ENCODE measurements around the gene CDA.
A peak's percentile ranks its signal among the peaks of the same experiment; 100 is the strongest.

The CDA gene

DNA sequence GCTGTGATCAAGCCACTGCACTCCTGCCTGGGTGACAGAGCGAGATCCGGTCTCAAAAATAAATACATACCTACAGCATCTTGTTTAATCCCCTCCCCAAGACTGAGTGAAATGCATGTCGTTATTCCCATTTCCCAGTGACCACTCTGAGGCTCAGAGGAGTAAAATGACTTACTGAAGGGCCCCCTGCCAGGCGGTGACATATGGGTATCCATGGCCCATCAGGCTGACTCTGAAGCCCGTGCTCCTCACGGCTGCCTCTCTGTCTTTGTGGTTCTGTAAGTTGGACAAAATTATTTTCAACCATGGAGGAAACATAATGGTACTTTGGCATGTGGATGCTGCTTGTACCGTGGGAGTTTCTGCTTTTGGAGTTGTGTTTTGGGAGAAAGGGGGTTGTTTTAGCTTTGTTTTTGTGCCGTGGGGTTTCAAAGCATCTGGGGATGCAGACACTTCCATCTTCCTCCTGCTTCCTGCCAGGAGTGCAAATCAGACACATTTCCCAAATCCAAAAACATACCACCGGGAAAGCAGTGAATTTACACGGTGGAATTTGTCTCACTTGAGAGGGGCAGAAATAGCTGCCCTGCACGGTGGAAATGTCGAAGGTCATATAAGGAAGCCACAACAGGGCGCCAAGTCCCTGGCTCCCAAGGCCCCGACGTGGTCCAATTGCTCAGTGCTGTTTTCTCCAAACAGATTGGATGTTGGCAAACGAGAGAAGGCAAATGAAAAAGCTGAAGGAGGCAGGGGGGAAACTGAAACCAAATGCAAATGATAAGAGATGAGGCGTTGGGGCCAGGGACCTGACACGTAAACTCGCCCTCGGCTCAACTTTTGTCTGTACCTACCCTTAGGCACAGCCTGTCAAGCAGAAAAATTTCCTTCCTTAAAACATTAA is 27.3 kb downstream of the CDA start:
- no peak for DNase-seq (ENCODE audit: low read depth in 2 of 2)

DNA sequence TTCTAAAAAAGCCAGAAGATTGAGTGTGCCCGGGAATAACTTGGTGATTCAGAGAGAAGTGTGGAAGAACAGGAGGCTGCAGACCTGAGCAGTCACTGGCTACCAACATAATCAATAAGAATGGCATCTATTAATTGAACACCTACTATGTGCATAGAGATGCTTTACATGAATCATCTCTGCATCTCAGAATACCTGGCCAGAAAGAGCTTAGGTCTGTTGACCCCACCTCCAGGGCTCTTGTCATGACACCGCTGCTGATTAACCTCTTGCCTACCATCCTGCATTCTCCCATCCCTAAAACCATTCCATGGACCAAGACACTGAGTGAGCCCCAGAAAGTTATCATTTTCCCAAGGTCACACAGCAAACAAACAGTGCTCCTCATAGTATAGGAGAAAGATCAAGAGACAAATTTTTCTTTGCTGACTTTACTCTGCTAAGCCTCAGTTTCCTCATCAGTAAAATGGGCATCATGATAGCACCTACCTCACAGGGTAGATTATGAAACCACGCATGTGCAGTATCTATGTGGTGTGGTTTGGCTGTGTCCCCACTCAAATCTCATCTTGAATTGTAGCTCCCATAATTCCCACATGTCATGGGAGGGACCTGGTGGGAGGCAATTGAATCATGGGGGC is 28.1 kb downstream of the CDA start:
- DNase-seq (ENCODE audit: low read depth in 2 of 2): no peak

DNA sequence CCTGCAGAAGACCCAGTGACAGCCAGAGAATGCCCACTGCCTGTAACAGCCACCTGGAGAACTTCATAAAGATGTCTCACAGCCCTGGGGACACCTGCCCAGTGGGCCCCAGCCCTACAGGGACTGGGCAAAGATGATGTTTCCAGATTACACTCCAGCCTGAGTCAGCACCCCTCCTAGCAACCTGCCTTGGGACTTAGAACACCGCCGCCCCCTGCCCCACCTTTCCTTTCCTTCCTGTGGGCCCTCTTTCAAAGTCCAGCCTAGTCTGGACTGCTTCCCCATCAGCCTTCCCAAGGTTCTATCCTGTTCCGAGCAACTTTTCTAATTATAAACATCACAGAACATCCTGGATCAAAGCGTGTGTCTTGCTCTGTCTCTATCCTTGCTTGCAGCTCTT is 29.7 kb downstream of the CDA start:
- no peak for DNase-seq (ENCODE audit: low read depth in 2 of 2)

GRCh38 chr1:20619999-20620398 is 31.1 kb downstream of the CDA start:
- DNase-seq (ENCODE audit: low read depth in 2 of 2): no peak

- DNase-seq (ENCODE audit: low read depth in 2 of 2): no peak
Measured at GRCh38 chr1:20621012-20621411, 32.1 kb downstream of the CDA start.

DNA sequence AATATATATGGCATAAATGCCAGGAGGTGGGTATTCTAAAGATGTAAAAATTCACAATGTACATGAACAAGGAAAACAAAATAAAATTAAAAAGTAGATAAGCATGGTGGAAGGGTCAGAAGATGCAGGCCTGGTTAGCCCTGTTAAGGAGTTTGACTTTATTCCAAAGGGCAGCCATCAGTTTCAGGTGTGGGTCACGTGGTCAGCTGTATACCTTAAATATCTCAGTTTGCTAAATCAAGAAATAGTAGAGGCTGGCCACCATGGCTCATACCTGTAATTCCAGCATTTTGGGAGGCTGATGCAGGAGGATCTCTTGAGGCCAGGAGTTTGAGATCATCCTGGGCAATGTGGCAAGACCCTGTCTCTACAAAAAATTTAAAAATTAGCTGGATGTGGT is 35.8 kb downstream of the CDA start:
- no peak for DNase-seq (ENCODE audit: low read depth in 2 of 2)

DNA sequence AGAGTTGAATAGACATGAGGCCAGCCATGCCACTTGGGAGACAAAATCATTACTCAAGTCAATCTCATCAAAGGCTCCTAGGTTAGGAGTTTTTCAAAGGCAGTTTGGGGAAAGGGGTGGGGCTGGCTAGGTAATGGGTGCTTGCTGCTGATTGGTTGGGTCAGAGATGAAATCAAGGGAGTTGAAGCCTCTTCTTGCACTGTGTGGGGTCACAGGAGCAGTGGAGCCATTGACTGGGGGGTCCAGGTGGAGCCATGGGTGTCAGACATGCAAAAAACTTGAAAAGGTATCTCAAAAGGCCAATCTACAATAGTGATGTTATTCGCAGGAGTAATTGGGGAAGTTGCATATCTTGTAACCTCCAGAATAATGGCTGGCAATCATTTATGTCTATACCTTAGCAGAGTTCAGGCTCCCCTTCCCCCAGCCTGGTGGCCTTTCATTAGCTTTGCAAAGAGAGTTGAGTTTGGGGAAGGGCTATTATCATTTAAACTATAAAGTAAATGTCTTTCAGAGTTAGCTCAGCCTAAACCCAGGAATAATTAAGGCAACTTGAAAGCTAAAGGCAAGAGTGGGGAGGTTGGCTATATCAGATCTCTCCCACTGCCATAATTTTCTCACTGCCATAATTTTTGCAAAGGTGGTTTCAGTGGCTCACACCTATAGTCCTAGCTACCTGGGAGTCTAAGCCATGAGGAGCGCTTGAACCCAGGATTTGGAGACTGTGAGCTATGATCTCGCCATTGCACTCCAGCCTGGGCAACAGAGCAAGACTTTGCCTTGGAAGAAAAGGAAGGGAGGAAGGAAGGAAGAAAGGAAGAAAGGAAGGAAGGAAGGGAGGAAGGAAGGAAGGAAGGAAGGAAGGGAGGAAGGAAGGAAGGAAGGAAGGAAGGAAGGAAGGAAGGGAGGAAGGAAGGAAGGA is 36.5 kb downstream of the CDA start:
- DNase-seq (ENCODE audit: low read depth in 2 of 2): no peak

DNA sequence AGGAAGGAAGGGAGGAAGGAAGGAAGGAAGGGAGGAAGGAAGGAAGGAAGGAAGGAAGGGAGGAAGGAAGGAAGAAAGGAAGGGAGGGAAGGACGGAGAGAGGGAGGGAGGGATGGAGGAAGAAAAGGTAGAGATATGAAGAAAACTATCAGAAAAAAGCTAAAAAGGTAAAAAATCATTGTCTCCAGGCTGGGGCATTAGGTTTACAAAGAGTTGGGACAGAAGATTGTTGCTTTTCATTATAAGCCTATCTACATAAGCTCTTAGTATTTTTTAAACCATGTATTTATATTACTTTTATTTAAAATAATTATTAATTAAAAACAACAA is 37.2 kb downstream of the CDA start:
- DNase-seq (ENCODE audit: low read depth in 2 of 2): no peak

DNA sequence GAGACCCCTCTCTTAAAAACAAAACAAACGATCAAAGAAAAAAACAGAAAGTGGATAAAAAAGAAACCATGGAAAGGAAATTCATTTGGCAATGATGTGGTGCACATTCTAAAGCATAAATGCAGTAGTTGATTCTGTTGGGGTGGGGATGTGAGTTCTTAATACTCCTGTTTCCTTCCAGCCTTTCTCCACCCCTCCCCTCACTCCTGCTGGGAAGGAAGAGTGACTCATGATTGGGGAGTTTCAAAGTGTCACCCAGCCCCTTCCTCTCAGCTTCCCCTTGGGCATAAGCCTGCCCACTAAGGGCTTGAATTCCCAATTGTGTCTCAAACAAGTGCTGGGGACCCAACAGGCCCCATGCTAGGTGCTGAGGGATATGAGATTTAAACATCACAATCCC is 37.6 kb downstream of the CDA start:
- no peak for DNase-seq (ENCODE audit: low read depth in 2 of 2)

DNA sequence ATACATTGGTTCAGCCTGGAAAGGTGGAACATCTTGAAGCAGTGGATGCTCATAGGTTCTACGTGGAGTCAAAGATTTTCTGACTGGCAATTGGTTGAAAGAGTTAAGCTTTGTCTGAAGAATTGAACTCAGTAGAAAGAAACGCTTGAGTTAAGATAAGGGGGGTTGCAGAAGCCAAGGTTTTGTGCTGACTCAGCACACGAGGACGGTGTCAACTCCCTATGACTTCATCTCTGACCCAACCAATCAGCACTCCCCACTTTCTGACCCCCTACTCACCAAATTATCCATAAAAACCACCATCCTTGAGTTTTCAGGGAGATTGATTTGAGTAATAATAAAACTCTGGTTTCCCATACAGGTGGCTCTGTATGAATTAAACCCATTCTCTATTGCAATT is 41.8 kb downstream of the CDA start:
- DNase-seq (ENCODE audit: low read depth in 2 of 2): no peak

GRCh38 chr1:20632386-20632785 is 43.5 kb downstream of the CDA start:
- DNase-seq (ENCODE audit: low read depth in 2 of 2): peak in 1 of 2 experiments; percentile 8

DNA sequence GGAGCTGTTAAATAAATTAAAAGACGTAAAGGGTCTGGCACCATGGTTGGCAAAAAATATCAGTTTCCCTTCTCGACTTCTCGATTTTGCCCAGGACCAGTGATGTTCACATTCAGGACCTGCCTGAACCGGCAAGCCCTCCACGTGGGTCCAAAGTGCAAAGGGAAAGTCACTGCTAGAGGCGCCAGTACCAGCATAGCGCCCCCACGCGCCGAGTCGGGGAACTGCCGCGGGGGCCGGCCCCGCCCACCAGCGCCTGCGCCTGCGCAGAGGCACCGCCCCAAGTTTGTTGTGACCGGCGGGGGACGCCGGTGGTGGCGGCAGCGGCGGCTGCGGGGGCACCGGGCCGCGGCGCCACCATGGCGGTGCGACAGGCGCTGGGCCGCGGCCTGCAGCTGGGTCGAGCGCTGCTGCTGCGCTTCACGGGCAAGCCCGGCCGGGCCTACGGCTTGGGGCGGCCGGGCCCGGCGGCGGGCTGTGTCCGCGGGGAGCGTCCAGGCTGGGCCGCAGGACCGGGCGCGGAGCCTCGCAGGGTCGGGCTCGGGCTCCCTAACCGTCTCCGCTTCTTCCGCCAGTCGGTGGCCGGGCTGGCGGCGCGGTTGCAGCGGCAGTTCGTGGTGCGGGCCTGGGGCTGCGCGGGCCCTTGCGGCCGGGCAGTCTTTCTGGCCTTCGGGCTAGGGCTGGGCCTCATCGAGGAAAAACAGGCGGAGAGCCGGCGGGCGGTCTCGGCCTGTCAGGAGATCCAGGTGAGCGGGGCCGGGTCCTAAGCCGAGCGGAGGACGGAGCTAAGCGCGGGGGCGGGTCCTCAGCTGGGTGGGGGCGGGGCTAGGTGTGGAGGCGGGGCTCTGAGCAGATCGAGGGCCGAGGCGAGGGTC is 44.5 kb downstream of the CDA start, which contains the start of gene PINK1:
TSS of gene PINK1 (plus strand) at position 269 of the 875 bp plus-strand sequence. CDS start at position 360, 91 bp downstream.
- peak in 1 of 2 experiments; percentile 29 for DNase-seq (ENCODE audit: low read depth in 2 of 2)

DNA sequence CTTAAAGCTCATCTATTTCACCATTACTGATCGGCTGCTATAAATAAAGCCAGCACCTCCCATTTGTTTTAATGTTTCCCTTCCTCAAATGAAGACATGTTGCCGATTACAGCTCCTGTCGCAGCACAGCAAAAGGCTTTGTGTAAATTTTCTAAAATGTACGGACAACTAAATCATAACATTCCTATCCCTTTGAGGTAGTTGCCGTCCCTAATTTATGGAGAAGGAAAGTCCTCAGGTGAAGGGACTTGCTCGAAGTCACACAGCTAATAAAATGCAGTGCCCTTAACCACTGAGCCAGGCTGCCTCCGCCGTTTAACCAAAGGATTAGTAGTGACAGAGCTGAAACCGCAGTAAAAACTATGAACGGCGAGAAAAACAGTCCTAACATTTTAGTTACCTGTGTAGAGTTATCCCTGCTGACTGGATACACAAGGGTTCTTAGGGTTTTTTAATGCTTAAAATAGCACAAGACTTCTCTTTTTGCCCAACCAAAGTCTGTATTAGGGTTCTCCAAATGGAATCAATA is 45.2 kb downstream of the CDA start:
- DNase-seq (ENCODE audit: low read depth in 2 of 2): no peak

GRCh38 chr1:20634594-20635084 is 45.7 kb downstream of the CDA start:
- DNase-seq (ENCODE audit: low read depth in 2 of 2): peak in 1 of 2 experiments; percentile 7

GRCh38 chr1:20636785-20637347 is 48.0 kb downstream of the CDA start:
- no peak for DNase-seq (ENCODE audit: low read depth in 2 of 2)

- peak in 1 of 2 experiments; percentile 17 for DNase-seq (ENCODE audit: low read depth in 2 of 2)
Measured at GRCh38 chr1:20640183-20640597, 51.3 kb downstream of the CDA start.

DNA sequence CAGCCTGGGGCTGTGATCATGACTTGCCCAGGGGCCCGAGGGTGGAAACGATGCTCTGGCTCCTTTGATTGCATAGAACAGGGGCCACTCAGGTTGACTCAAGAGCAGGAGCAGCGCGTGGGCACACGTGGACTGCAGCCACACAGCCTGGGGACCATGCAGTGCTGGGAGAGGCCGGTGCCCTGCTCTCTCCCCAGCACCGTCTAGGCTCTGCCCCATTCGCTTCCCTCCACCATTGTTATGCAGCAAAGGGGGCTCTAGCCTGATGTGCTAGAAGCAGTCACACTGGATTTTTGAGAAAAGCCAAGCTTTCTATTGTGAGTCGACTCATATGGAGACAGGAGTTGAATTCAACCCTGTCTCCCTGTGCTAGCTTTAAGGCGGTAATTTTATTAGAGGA is 53.1 kb downstream of the CDA start:
- DNase-seq (ENCODE audit: low read depth in 2 of 2): no peak

DNA sequence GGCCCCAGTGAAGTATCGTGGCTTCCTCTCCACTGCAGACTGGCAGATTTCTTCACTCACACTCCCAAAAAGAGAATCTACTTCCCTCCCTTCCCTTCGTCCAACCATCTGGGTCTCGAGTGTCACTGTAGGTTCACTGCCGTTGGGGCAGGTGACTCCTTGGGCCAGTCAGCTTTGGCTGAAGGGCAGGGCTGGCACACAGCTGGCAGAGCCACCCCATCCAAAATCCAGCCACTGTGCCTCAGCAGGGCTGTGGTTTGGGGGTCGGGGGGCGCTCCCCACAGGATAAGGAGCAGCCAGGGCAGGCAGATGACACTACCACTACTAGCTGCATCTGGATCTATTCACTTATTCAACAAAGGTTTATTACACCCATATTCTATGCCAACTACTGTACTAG is 54.2 kb downstream of the CDA start:
- no peak for DNase-seq (ENCODE audit: low read depth in 2 of 2)

- DNase-seq (ENCODE audit: low read depth in 2 of 2): no peak
Measured at GRCh38 chr1:20644416-20644815, 55.5 kb downstream of the CDA start.

DNA sequence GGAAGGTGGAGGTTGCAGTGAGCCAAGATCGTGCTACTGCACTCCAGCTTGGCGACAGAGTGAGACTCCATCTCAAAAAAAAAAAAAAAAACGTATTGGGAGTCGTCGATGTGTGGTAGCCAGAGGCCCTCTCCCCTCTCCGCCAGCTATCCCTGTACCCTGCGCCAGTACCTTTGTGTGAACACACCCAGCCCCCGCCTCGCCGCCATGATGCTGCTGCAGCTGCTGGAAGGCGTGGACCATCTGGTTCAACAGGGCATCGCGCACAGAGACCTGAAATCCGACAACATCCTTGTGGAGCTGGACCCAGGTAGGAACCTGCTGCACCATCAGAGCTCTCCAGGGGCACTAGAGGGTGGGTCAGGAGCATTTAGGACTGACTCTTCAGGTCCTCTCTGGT is 56.5 kb downstream of the CDA start:
- DNase-seq (ENCODE audit: low read depth in 2 of 2): no peak
